ENCODE data around the gene CCDC85C. TPM values are rescaled to one million over a fixed set of nuclear protein-coding genes. Genes with fewer than 3 reads are reported as not detected.

Gene CCDC85C
- total RNA-seq, 2 donors from 2014 or later = 35.1 to 47.2 TPM

GRCh38 chr14:99541211-99541610, 62.8 kb downstream of the CCDC85C start:
- WGBS = 74% methylated on average over 10 of the region's 10 CpGs
- TF ChIP-seq CTCF (IDR thresholded peaks at IDR 0.05) = no peak
- no peak for TF ChIP-seq POLR2AphosphoS5 (IDR thresholded peaks at IDR 0.05)
- TF ChIP-seq POLR2A (IDR thresholded peaks at IDR 0.05) = no peak

DNA sequence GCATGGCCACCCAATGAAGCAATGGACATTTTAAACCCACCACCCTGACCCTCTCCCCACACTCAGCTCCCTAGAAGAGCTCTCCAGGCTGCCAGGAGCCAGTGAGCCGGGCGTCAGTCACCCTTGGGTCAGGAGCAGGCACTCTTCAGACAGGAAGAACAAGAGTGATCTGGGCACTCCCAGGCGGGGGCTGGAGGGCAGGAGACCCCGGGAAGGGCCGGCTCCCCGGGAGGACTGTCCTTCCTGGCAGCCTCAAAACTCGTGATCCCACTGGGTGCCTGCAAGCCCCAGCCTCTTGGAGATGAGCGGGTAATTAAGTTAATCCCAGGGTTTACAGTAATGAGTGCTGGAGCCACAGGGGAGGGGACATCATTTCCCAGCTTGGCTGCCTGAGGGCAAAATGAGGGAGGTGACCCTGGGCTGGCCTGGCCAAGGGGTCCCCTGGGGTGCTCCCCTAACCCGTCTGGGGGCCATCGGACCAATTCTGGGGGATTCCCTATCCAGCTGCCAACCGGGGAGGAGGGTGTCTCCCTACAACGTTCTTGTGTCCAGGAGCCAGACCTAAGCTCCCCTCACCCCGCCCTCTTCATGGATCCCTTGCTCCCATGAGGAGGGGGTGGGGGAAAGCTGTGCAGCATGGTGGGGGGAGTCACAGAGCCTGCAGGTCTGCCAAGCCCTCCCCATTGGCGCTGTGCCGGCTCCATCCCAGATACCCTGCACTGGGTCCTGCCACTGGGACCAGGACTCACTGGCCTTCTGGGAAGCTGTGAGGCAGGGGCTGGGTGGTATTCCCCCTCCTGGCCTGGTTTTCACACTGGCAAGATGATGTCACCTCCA, 63.6 kb downstream of the CCDC85C start:
- TF ChIP-seq POLR2A (IDR thresholded peaks at IDR 0.05) (no peak), POLR2AphosphoS5 (IDR thresholded peaks at IDR 0.05) (no peak), CTCF (IDR thresholded peaks at IDR 0.05) (no peak)
- intact Hi-C loops (cut with DNase I) = no loop called here
- H3K4me1 ChIP-seq (replicated peaks) = no peaks in the 10 kb centered on the region
- H3K36me3 ChIP-seq = no peaks in the 10 kb centered on the region
- H3K27ac ChIP-seq = no peak overlapping the region
- 74% methylated on average over 15 of the region's 15 CpGs for whole genome bisulfite sequencing
- no peak overlapping the region for H3K4me3 ChIP-seq
- no peaks in the 10 kb centered on the region for H3K27me3 ChIP-seq (replicated peaks; ENCODE audit: insufficient read depth)
- no peak for DNase-seq (ENCODE audit: low spot score)
- no peaks in the 10 kb centered on the region for H3K9me3 ChIP-seq

More at GRCh38 chr14:99541211-99541610, 62.8 kb downstream of the CCDC85C start:
- no peak for DNase-seq (ENCODE audit: low spot score)
- Histone ChIP-seq H3K36me3 (no peaks in the 10 kb centered on the region), H3K27me3 (replicated peaks; ENCODE audit: insufficient read depth) (no peaks in the 10 kb centered on the region), H3K27ac (no peak overlapping the region), H3K9me3 (no peaks in the 10 kb centered on the region), H3K4me1 (replicated peaks) (no peaks in the 10 kb centered on the region), H3K4me3 (no peak overlapping the region)
- intact Hi-C loops (cut with DNase I) = no loop called here

GRCh38 chr14:99539491-99539890, 64.5 kb downstream of the CCDC85C start:
- no peak overlapping the region for H3K4me3 ChIP-seq
- 69% methylated on average over 9 of the region's 9 CpGs for whole genome bisulfite sequencing
- TF ChIP-seq POLR2AphosphoS5 (IDR thresholded peaks at IDR 0.05) = no peak
- TF ChIP-seq POLR2A (IDR thresholded peaks at IDR 0.05) = no peak
- no peak for TF ChIP-seq CTCF (IDR thresholded peaks at IDR 0.05)
- no peaks in the 10 kb centered on the region for H3K4me1 ChIP-seq (replicated peaks)
- DNase-seq (ENCODE audit: low spot score) = no peak
- no peaks in the 10 kb centered on the region for H3K27me3 ChIP-seq (replicated peaks; ENCODE audit: insufficient read depth)
- no peaks in the 10 kb centered on the region for H3K9me3 ChIP-seq
- intact Hi-C loops (cut with DNase I) = no loop called here
- no peaks in the 10 kb centered on the region for H3K36me3 ChIP-seq
- no peak overlapping the region for H3K27ac ChIP-seq

- Histone ChIP-seq H3K4me1 (replicated peaks) (no peaks in the 10 kb centered on the region), H3K27me3 (replicated peaks; ENCODE audit: insufficient read depth) (no peaks in the 10 kb centered on the region), H3K27ac (peak overlapping the region; percentile 9 to 30), H3K9me3 (no peaks in the 10 kb centered on the region), H3K36me3 (no peaks in the 10 kb centered on the region), H3K4me3 (no peak overlapping the region)
- no peak for DNase-seq (ENCODE audit: low spot score)
- 57% methylated on average over 5 of the region's 5 CpGs for WGBS
- intact Hi-C loops (cut with DNase I) = no loop called here
- no peak for TF ChIP-seq CTCF (IDR thresholded peaks at IDR 0.05)
- TF ChIP-seq POLR2A (IDR thresholded peaks at IDR 0.05) = no peak
- TF ChIP-seq POLR2AphosphoS5 (IDR thresholded peaks at IDR 0.05) = no peak
Observed at GRCh38 chr14:99538733-99539132, 65.3 kb downstream of the CCDC85C start.

- 56% methylated on average over 9 of the region's 9 CpGs for WGBS
- Histone ChIP-seq H3K4me3 (no peak overlapping the region), H3K27ac (peak overlapping the region; percentile 9 to 30), H3K27me3 (replicated peaks; ENCODE audit: insufficient read depth) (no peaks in the 10 kb centered on the region), H3K9me3 (no peaks in the 10 kb centered on the region), H3K36me3 (no peaks in the 10 kb centered on the region), H3K4me1 (replicated peaks) (no peaks in the 10 kb centered on the region)
- no peak for DNase-seq (ENCODE audit: low spot score)
- TF ChIP-seq POLR2AphosphoS5 (IDR thresholded peaks at IDR 0.05) = no peak
- no peak for TF ChIP-seq CTCF (IDR thresholded peaks at IDR 0.05)
- no peak for TF ChIP-seq POLR2A (IDR thresholded peaks at IDR 0.05)
- intact Hi-C loops (cut with DNase I) = no loop called here
Observed at GRCh38 chr14:99538275-99538674, 65.7 kb downstream of the CCDC85C start.

All from prostate gland (tissue), 2 donors.